ENCODE data around the gene ZBTB48.
"Not testable (repeated sequence)": the region's sequence is repeated elsewhere in the genome, so short reads cannot be mapped to it uniquely, and the experiment has no call there.

ZBTB48 gene

GRCh38 chr1:6592865-6593593, 13.2 kb downstream of the ZBTB48 start:
- no peak for DNase-seq

GRCh38 chr1:6593810-6594209, 14.0 kb downstream of the ZBTB48 start:
- DNase-seq, result no peak

- no peak for DNase-seq
Observed at GRCh38 chr1:6594977-6595740, 15.4 kb downstream of the ZBTB48 start.

GRCh38 chr1:6596351-6596750, 16.6 kb downstream of the ZBTB48 start:
- no peak for DNase-seq

GRCh38 chr1:6596886-6597776, 17.3 kb downstream of the ZBTB48 start:
- DNase-seq, result no peak

- DNase-seq, result no peak
Observed at GRCh38 chr1:6597777-6598131, 18.0 kb downstream of the ZBTB48 start.

- no peak for DNase-seq
Observed at GRCh38 chr1:6599141-6599975, 19.6 kb downstream of the ZBTB48 start.

- DNase-seq, result not testable (repeated sequence)
Observed at GRCh38 chr1:6599991-6600390, 20.2 kb downstream of the ZBTB48 start.

- no peak for DNase-seq
Observed at GRCh38 chr1:6600410-6601048, 20.7 kb downstream of the ZBTB48 start.

- DNase-seq, result peak; percentile 97
Observed at GRCh38 chr1:6601049-6601922, 21.5 kb downstream of the ZBTB48 start.

GRCh38 chr1:6601923-6602668, 22.3 kb downstream of the ZBTB48 start:
- peak; percentile 64 for DNase-seq

- peak; percentile 92 for DNase-seq
Observed at GRCh38 chr1:6602669-6603237, 23.0 kb downstream of the ZBTB48 start, which contains the start of gene KLHL21. KLHL21 (minus strand) TSS chr1:6602869; CDS start chr1:6602817, 52 bp downstream.

GRCh38 chr1:6603238-6603914, 23.6 kb downstream of the ZBTB48 start:
- DNase-seq, result no peak

- DNase-seq, result no peak
Observed at GRCh38 chr1:6603915-6604558, 24.2 kb downstream of the ZBTB48 start.

GRCh38 chr1:6612641-6613360, 33.0 kb downstream of the ZBTB48 start:
- DNase-seq, result peak; percentile 78

GRCh38 chr1:6613361-6614018, 33.7 kb downstream of the ZBTB48 start, which contains the start of gene PHF13:
PHF13 (plus strand) TSS chr1:6613731; CDS start chr1:6614067, 336 bp downstream.
- DNase-seq, result peak; percentile 99
